GM12891 (cell line): ENCODE data around the gene SPNS3.

Source experiments
- PAX5 ChIP-seq: IDR thresholded peaks from 2 replicates; pipeline ENCODE4 v1.6.1; 2011; ENCODE audit warnings: low read length, moderate library complexity, mild to moderate bottlenecking; ENCODE audit not compliant: insufficient read depth, severe bottlenecking
- POLR2A ChIP-seq: IDR thresholded peaks from 2 replicates; pipeline ENCODE4 v1.6.1; 2011; ENCODE audit warnings: low read depth, low read length, control low read depth
- POLR2AphosphoS5 ChIP-seq: IDR thresholded peaks from 2 replicates; pipeline ENCODE4 v1.6.1; 2011; ENCODE audit warnings: low read depth, low read length, control low read depth
- POU2F2 ChIP-seq: IDR thresholded peaks from 2 replicates; pipeline ENCODE4 v1.6.1; 2011; ENCODE audit warnings: low read depth, mild to moderate bottlenecking, control low read depth, low read length, moderate library complexity
- SPI1 ChIP-seq: IDR thresholded peaks from 2 replicates; pipeline ENCODE4 v1.6.1; 2011; ENCODE audit warnings: low read depth, low read length, control low read depth
- TAF1 ChIP-seq: IDR thresholded peaks from 2 replicates; pipeline ENCODE4 v1.6.1; 2011; ENCODE audit warnings: low read depth, low read length, control low read depth

GRCh38 chr17:4527134-4527533, 93.4 kb downstream of the SPNS3 start:
- TF ChIP-seq POLR2AphosphoS5 (no peak), POLR2A (no peak), TAF1 (no peak), SPI1 (no peak), POU2F2 (no peak), PAX5 (no peak)
